ENCODE data around the gene PSMC3. TPM values are rescaled to one million over a fixed set of nuclear protein-coding genes. Genes with fewer than 3 reads are reported as not detected.

Gene PSMC3
- polyA plus RNA-seq, 1 experiment, result 191 TPM

GRCh38 chr11:47398011-47398410 is 28.2 kb downstream of the PSMC3 start:
- TF ChIP-seq CTCF (IDR thresholded peaks at IDR 0.05; ENCODE audit: insufficient read depth, low read depth, low read length), result no peak
- DNase-seq (ENCODE audit: low read depth), result no peak
- no peaks in the 10 kb centered on the region for H3K36me3 ChIP-seq (ENCODE audit: control insufficient read depth, insufficient read depth, low read length)
- H3K27me3 ChIP-seq (ENCODE audit: control insufficient read depth, insufficient read depth, low read length), result no peaks in the 10 kb centered on the region
- CTCF ChIA-PET, result interaction anchor here (1.1 kb wide), 1 partner anchor 24 kb away, joined by 3 read pairs; no protein-coding TSS in a partner anchor
- POLR2A ChIA-PET, result no interaction called here
- H3K4me3 ChIP-seq (ENCODE audit: low read depth, low read length), result no peak overlapping the region

GRCh38 chr11:47396049-47396320 is 30.3 kb downstream of the PSMC3 start:
- Histone ChIP-seq H3K36me3 (ENCODE audit: control insufficient read depth, insufficient read depth, low read length) (no peaks in the 10 kb centered on the region), H3K4me3 (ENCODE audit: low read depth, low read length) (no peak overlapping the region), H3K27me3 (ENCODE audit: control insufficient read depth, insufficient read depth, low read length) (no peaks in the 10 kb centered on the region)
- DNase-seq (ENCODE audit: low read depth), result no peak
- ChIA-PET CTCF (no interaction called here), POLR2A (no interaction called here)
- TF ChIP-seq CTCF (IDR thresholded peaks at IDR 0.05; ENCODE audit: insufficient read depth, low read depth, low read length), result no peak

GRCh38 chr11:47395223-47396048 is 30.8 kb downstream of the PSMC3 start:
- H3K36me3 ChIP-seq (ENCODE audit: control insufficient read depth, insufficient read depth, low read length), result no peaks in the 10 kb centered on the region
- H3K27me3 ChIP-seq (ENCODE audit: control insufficient read depth, insufficient read depth, low read length), result no peaks in the 10 kb centered on the region
- no peak overlapping the region for H3K4me3 ChIP-seq (ENCODE audit: low read depth, low read length)
- no peak for DNase-seq (ENCODE audit: low read depth)
- CTCF ChIA-PET, result no interaction called here
- TF ChIP-seq CTCF (IDR thresholded peaks at IDR 0.05; ENCODE audit: insufficient read depth, low read depth, low read length), result no peak
- POLR2A ChIA-PET, result no interaction called here

- TF ChIP-seq CTCF (IDR thresholded peaks at IDR 0.05; ENCODE audit: insufficient read depth, low read depth, low read length), result no peak
- no peaks in the 10 kb centered on the region for H3K27me3 ChIP-seq (ENCODE audit: control insufficient read depth, insufficient read depth, low read length)
- POLR2A ChIA-PET, result no interaction called here
- CTCF ChIA-PET, result interaction anchor here (0.9 to 4.7 kb wide), 3 partner anchors 13 to 60 kb away, joined by 3 to 32 read pairs (median 8); no protein-coding TSS in a partner anchor
- no peak overlapping the region for H3K4me3 ChIP-seq (ENCODE audit: low read depth, low read length)
- H3K36me3 ChIP-seq (ENCODE audit: control insufficient read depth, insufficient read depth, low read length), result no peaks in the 10 kb centered on the region
- no peak for DNase-seq (ENCODE audit: low read depth)
Measured at GRCh38 chr11:47394322-47395222, 31.7 kb downstream of the PSMC3 start.

- Histone ChIP-seq H3K4me3 (ENCODE audit: low read depth, low read length) (no peak overlapping the region), H3K27me3 (ENCODE audit: control insufficient read depth, insufficient read depth, low read length) (no peaks in the 10 kb centered on the region), H3K36me3 (ENCODE audit: control insufficient read depth, insufficient read depth, low read length) (no peaks in the 10 kb centered on the region)
- DNase-seq (ENCODE audit: low read depth), result no peak
- ChIA-PET POLR2A (no interaction called here), CTCF (interaction anchor here (0.9 to 4.7 kb wide), 4 partner anchors 11 to 60 kb away, joined by 3 to 32 read pairs (median 6); no protein-coding TSS in a partner anchor)
- TF ChIP-seq CTCF (IDR thresholded peaks at IDR 0.05; ENCODE audit: insufficient read depth, low read depth, low read length), result no peak
Measured at GRCh38 chr11:47394050-47394321, 32.3 kb downstream of the PSMC3 start.
